HG03025 (cell line): Measurements from ENCODE around the gene HOXC13.

Experiments used
- ATAC-seq: cut with Tn5 transposase; IDR thresholded peaks from one replicate; pipeline ENCODE4 v1.9.1; 2021; ENCODE audit warnings: mild to moderate bottlenecking, moderate library complexity; ENCODE audit not compliant: unreplicated experiment, low FRiP score

HOXC13 gene

DNA sequence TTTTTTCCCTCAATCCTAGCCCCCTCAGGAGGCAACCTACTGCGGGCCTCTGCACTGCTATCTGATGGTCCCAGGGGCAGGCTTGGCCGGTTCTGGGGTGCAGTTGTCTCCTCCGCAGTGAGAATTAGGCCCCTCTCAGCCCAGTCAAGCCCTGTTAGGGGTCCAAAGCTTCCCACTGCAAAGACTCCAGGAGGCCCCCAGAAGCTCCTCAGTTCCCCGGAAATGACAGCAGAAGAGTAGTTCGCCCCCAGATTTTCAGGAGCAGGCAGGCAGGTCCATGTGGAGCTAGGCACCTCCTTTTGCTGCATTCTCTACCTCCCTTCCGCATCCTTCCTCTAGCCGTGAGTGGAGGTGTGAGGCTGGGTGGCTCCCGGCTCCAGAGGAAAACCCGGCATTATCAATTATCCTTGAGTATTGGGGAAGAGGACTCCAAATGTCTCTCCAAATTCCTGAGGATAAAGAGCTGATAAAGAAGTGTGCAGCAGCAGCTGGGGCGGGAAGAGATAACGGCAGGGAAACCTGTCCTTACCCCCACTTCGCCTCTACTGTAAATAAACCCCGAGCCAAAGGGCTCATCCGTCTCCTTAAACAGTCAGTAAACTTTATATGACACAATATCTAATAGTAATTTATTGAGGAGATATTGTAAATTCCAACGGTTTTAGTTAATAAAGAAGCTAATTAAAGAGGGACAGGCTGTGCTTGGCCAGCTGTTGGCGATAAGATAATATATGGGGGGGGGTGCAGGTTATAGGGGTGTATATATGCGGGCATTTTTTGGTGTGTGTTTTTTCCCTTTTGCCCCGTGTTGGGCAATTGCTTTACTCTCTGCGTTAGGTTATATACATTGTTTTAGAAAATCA, 15.4 kb downstream of the HOXC13 start:
- no peak for ATAC-seq

DNA sequence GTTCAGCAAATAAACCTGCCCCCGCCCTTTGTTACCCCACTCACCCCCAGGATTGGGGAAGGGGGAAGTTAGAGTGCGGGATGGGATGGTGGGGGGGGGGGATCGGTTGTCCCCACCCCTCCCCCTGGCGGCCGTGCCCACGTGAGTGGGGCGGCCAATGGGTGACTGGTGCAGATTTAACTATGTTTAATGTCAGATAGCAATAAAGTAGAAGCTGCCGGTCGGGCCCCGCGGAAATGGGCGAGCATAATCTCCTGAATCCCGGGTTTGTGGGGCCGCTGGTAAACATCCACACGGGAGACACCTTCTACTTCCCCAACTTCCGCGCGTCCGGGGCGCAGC, 16.0 kb downstream of the HOXC13 start, which contains the start of gene HOXC12:
HOXC12 (plus strand) TSS at position 210 of the 342 bp plus-strand sequence; CDS start at position 237, 27 bp downstream.
- ATAC-seq, result no peak

DNA sequence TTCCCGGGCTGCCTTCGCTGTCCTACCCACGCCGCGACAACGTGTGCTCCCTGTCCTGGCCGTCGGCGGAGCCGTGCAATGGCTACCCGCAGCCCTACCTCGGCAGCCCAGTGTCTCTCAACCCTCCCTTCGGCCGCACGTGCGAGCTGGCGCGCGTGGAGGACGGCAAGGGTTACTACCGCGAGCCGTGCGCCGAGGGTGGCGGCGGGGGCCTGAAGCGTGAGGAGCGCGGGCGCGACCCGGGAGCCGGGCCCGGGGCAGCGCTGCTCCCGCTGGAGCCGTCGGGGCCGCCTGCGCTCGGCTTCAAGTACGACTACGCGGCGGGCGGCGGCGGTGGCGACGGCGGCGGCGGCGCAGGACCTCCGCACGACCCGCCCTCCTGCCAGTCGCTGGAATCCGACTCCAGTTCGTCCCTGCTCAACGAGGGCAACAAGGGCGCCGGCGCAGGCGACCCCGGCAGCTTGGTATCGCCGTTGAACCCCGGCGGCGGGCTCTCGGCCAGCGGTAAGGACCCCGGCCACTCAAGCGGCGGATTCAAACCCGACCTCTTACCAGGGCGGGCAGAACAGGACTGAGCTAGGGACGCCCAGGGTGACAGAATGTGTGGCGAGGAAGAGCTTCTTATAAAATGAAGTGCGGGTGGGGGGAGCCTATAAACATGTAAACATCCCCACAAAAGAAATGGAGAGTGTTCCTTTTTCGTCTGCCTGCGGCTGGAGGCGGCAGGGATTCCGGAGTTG, 16.6 kb downstream of the HOXC13 start:
- no peak for ATAC-seq

GRCh38 chr12:53955776-53956250, 17.2 kb downstream of the HOXC13 start:
- no peak for ATAC-seq

GRCh38 chr12:53956251-53956887, 17.7 kb downstream of the HOXC13 start:
- ATAC-seq, result no peak

GRCh38 chr12:53956914-53957536, 18.4 kb downstream of the HOXC13 start:
- no peak for ATAC-seq

DNA sequence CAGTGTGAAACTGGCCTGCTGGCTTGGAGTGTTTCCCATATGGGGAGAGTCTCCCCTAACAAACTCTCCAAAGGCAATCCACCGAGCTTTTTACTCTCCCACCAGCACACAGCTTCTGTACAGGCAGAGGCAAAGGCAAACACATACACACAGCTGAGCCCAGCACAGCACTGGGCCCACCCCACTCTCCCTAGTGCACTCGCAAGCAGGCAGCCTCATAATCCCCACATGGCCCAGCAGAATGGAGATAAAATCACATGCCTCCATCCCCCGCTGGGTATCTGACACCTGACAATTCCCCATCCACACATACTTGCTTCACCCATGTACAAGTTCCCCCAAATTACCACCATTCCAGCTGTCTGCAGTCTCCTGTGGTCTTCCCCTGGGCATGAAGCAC, 19.5 kb downstream of the HOXC13 start:
- ATAC-seq, result no peak

DNA sequence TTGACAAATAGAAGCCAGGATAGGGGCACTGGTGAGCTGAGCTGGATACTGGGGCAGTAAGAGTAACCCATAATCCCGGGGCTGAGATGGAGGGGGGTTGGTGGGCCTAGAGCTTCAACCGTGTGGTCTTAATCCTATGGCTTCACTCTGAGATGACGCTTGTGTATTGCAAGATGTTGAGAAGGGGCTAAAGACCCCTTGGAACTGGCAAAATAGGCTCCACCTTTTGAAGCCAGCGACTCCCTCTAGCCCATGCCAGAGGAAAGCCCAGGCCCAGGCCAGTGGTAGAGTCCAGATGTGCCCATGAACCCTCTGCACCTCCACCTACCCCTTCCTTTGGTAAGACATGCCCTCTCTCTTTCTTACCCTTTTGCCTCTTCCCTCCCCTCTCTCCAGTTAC, 20.7 kb downstream of the HOXC13 start:
- no peak for ATAC-seq

- ATAC-seq, result no peak
Observed at GRCh38 chr12:53960187-53961024, 21.8 kb downstream of the HOXC13 start.

DNA sequence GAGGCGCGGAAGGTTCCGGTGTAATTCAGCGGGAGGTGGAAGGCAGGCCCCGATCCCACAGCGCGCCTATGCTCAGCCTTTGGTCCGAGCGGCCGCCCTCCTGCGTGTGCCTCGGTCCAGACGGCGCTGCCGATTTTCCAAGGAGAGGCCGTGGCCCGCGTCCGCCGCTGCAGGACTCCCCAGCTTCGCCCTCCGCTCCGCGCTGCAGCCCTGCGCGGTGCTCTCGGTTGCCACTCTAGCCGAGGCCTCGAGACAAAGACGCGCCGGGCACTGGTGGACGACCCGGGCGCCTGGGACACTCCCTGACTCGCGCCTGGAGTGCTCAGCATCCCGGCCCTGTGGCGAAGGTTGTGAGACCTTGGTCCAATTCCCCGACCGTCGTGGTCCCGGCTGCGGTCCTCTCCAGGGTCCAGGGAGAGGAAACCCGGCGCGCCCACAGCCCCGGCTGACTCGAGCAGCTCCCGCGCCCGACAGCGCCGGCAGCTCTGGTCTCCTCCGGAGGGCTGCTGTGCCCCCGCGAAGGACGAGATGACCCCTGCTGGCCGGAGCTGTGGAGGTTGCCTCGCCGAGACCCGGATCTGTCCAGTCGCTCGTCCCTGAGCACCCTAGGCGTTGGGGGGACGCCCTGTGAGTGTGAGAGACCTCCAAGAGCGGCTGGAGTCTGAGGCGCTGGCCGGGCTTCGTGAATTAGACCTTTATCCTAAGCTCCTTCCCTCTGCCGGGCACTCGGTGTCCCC, 22.6 kb downstream of the HOXC13 start:
- no peak for ATAC-seq

DNA sequence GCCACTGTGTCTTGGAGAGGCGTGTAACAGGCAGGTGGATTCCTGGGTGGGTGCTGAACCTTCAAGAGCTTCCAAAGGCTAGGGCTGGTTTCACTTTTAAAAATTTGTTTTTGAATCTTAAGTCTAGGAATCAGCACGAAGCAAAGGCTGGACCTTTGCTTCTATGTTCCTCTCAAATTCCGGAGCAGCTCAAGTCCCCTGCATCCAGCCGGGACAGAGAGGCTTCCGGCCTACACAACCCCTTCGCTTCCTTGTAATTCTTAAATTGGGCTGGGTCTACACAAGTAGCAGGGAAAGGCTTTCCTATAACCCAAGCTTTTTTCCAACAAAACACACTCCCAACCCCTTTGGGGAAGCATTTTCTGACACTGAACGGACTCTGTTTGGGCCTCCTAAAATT, 24.4 kb downstream of the HOXC13 start:
- ATAC-seq, result no peak

- no peak for ATAC-seq
Observed at GRCh38 chr12:53963434-53964314, 25.0 kb downstream of the HOXC13 start.

DNA sequence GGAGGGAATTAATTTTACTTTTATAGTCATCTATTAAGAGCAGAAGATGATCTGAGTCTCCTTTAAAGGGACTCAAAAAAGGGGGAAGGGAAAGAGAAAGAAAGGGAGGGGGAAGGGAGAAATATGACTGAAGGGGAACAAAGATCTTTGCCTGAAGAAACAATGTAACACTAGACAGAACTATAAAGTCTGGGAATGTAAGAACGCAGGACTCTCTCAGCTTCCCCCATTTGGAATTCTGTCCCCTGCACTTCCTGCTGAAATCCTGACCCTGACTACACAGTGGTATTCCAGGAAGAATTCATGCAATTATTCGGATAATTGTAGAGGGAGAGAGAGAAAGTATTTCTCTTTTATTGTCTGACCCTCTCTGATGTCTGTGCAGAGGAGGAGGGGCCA, 25.7 kb downstream of the HOXC13 start:
- no peak for ATAC-seq

GRCh38 chr12:53965281-53966084, 26.9 kb downstream of the HOXC13 start:
- no peak for ATAC-seq

DNA sequence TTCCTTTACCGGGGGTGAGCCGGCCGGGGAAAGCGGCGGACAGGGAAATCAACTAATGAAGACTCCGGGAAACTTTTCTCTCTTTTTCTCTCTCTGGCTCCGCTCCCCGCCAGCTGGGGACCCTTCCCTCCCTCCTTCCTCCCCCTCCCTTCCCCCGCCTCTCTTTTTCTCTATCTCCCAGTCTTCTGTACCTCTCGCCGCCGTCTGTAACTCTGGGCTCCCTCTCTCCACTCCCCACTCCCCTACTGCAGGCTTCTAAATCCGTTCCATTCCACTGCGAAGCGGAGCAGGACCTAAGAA, 27.4 kb downstream of the HOXC13 start:
- ATAC-seq, result no peak

DNA sequence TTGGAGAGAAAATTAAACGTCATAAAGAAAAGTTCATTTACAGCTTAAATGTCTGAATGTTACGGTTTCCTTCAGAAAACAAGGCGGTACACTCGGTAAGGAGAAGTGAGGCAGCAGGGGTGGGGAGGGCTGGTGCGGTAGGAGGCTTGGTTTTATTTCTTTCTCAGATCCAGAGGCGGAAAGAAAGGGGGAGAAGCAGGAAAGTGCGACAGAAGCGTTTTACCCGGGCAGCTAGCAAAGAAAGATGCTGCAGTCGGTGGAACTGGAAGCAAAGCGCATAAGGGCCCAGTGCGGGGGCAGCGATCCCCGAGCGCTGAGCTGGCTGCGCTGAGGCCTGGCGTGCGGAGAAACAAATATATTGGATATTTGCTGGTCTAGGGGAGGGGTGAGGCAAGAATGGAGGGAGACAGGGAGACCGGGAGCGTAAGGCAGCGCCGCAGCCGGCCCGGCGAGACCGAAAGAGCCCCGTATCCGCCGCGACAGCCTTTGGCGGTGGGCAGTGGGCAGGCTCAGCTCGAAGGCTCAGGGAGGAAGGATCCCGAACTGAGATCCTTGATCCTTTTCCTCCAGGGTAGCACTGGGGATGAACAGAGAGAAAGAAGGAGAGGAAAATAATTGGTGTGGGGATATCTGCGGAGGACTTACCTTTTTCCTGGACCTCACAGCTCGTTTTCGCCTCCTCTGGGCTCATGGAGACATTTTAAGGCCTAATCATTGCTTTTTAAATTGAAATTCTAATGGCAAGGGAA, 27.9 kb downstream of the HOXC13 start:
- no peak for ATAC-seq

GRCh38 chr12:53967421-53967925, 28.8 kb downstream of the HOXC13 start:
- no peak for ATAC-seq
